SHP77 (cell line): Measurements from ENCODE around the gene CYP1A2.
"Not testable (repeated sequence)": the region's sequence is repeated elsewhere in the genome, so short reads cannot be mapped to it uniquely, and the experiment has no call there.

ENCODE experiments used
- DNase-seq, 2 experiments: peaks; one replicate each; lab custom pipeline; 2025; lab: John Stamatoyannopoulos, UW

The CYP1A2 gene

DNA sequence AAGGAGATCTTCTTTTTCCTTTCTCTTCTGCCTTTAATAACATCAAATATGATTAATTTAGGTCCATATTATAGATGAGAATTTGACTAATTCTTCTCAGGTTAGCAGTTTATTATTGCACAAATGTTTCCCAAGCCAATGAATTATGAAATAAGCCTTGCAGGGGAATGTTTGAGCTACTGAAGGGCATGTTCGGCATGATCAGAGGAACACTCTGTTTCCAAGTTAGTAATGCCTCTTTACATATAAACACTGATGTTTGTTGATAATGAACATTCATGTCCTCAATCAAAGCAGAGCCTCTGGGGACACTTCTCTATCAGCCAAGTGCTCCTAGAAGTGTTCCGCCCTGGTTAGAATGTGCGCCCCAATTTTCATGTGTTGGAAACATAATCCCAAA is 13.3 kb upstream of the CYP1A2 start:
- no peak for DNase-seq

DNA sequence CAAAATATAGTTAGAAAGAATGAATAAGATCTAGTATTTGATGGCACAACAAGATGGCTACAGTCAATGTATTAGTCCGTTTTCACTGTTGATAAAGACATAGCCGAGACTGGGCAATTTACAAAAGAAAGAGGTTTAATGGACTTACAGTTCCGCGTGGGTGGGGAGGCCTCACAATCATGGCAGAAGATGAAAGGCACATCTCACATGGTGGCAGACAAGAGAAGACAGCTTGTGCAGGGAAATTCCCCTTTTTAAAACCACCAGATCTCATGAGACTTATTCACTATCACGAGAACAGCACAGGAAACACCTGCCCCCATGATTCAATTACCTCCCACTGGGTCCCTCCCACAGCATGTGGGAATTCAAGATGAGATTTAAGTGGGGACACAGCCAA is 10.4 kb upstream of the CYP1A2 start:
- not testable (repeated sequence) for DNase-seq

DNA sequence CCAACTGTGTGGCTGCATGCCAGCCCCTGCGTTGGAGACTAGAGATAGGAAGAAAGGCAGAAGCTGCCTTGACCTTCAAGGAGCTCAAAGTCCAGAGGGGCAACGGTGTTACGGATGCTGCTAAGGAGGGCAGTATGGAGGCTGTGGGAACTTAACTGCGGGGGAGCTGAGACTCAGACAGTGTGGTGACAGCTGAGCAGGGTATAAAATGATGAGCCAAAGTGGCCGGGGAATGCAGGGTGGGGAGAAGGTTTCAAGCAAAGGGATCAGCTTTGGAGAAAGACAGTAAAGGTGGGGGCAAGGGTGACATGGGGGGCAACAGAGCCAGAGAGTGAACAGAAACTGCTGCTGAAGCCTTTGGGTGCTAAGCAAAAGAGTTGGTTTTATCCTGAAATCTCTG is 6.2 kb upstream of the CYP1A2 start:
- DNase-seq: no peak

DNA sequence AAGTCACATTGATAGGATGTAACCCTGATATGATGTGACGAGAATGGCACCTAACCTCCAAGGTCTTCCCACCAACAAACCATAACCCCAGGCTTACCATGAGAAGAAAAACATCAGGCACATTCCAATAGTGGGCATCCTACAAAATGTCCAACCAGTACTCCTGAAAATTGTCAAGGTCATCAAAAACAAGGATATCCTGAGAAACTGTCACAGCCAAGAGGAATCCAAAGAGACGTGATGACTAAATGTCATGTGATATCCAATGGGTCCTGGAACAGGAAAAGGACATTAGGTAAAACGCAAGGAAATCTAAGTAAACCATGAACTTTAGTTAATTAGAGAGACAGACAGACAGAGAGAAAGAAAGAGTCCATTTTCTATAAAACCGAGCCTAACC is 2.3 kb upstream of the CYP1A2 start:
- DNase-seq: no peak

DNA sequence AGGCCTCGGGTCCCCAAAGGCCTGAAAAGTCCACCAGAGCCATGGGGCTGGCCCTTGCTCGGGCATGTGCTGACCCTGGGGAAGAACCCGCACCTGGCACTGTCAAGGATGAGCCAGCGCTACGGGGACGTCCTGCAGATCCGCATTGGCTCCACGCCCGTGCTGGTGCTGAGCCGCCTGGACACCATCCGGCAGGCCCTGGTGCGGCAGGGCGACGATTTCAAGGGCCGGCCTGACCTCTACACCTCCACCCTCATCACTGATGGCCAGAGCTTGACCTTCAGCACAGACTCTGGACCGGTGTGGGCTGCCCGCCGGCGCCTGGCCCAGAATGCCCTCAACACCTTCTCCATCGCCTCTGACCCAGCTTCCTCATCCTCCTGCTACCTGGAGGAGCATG is 1.2 kb downstream of the CYP1A2 start:
- DNase-seq: no peak

DNA sequence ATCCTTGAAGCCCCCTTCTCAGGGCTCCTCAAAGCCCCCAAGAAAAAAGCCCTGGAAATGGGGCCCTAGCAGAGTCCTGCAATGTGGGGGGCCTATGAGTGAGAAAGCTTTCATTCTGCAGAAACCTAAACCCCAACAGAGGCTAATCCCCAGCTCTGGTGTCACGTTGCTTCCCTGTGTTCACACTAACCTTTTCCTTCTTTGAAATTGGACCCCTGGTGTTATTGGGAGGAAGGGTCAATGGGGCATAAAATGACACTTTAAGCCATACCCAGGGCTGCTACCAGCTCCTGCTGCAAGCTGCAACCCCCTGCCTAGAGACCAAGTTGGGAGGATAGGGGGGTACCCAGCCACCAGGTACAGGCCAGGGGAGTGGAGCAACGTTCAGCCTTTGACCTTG is 2.1 kb downstream of the CYP1A2 start:
- no peak for DNase-seq

DNA sequence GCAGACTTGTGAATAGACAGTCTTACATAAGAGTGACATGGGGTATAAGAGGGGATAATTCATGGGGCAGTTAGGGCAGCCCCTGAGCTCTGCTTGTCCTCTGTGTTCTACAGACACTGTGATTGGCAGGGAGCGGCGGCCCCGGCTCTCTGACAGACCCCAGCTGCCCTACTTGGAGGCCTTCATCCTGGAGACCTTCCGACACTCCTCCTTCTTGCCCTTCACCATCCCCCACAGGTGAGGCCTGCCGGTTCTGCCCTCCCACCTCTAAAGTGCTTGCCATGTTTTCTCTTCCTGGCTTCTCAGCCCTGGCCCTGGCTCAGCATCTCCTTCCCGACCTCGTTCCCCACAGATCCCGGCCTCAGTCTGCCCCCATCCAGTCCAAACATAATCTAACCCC is 3.4 kb downstream of the CYP1A2 start:
- no peak for DNase-seq

DNA sequence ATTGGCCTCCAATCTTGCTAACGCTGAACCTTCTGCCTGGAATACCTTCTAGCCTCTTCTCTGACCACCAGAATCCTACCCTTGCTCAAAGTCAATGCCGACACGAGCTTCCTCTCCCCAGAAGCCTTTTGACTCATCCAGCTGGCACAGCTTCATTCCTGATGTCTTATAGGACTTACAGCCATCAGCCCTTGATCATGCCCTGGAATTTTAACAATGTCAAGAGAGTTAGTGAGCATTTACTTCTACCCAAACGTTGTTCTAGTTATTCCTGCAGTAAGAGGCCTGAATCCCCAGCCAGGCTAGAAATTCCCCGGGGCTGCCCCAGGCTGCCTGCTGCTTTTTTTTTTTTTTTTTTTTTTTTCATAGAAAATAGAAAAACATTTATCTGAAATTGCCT is 3.9 kb downstream of the CYP1A2 start:
- DNase-seq: no peak

DNA sequence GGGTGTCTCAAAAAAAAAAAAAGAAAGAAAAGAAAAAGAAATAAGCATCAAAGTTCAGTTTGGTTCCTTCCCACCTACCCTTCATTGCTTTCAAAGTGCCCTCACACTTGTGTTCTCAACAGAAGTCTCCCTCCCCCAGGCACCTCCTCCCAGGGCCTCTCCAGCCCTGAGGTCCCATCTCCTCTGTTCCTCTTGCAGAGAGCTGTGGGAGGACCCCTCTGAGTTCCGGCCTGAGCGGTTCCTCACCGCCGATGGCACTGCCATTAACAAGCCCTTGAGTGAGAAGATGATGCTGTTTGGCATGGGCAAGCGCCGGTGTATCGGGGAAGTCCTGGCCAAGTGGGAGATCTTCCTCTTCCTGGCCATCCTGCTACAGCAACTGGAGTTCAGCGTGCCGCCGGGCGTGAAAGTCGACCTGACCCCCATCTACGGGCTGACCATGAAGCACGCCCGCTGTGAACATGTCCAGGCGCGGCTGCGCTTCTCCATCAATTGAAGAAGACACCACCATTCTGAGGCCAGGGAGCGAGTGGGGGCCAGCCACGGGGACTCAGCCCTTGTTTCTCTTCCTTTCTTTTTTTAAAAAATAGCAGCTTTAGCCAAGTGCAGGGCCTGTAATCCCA is 6.1 kb downstream of the CYP1A2 start:
- no peak for DNase-seq

DNA sequence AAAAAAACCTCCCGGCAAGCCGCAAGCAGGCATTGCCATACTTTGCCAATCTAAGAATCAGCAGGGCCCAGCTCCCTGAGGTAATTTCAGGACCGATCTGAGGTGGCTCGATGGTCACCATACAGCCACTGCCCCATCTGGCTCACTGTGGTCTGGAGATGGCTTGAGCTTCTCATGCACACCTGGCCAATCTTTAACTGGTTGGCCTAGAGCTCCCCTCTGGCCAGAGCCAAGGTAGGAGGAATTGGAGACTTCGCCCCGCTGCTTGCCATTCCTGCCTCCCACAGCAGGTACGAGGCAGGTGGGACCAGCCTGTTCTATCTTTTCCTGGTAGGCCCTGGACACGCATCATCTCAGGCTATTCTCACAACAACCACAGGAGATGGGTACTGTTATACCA is 10.1 kb downstream of the CYP1A2 start:
- no peak for DNase-seq

DNA sequence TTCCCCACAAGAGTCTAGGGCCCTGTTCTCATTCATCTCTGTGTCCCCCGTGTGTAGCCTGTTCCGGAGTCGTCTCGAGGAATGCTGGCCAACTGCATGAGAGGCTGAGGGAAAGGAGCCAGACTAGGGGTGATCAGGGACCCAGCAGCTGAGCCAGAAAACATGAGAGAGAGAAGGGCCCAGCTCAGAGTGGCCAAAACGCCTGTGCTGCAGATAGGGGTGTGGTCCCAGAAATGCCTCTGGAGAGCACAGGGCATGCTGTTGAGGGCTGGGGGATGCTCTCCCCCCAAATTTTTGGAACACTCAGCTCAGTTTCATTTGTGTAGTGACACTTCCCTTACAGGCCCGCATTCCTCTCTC is 14.1 kb downstream of the CYP1A2 start:
- no peak for DNase-seq

DNA sequence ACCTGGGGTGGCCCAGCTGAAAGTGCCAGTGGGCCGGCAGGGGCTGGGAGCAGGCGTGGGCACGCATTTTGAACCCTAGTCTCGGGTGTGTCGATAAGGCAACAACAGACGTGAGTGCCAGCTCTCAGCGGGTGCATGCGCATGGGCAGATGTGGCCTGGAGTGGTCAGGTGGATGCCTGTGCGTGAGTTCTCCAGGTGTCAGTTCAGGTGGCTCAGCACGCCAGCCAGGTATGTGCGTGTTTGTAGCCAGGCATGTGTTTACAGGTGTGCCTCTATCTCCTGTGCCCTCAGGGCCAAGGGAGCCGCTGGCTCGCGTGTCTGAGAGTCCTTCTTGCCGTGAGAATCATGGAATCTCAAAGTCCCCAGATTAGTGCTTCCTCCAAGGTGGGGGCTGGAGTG is 14.8 kb downstream of the CYP1A2 start:
- no peak for DNase-seq

DNA sequence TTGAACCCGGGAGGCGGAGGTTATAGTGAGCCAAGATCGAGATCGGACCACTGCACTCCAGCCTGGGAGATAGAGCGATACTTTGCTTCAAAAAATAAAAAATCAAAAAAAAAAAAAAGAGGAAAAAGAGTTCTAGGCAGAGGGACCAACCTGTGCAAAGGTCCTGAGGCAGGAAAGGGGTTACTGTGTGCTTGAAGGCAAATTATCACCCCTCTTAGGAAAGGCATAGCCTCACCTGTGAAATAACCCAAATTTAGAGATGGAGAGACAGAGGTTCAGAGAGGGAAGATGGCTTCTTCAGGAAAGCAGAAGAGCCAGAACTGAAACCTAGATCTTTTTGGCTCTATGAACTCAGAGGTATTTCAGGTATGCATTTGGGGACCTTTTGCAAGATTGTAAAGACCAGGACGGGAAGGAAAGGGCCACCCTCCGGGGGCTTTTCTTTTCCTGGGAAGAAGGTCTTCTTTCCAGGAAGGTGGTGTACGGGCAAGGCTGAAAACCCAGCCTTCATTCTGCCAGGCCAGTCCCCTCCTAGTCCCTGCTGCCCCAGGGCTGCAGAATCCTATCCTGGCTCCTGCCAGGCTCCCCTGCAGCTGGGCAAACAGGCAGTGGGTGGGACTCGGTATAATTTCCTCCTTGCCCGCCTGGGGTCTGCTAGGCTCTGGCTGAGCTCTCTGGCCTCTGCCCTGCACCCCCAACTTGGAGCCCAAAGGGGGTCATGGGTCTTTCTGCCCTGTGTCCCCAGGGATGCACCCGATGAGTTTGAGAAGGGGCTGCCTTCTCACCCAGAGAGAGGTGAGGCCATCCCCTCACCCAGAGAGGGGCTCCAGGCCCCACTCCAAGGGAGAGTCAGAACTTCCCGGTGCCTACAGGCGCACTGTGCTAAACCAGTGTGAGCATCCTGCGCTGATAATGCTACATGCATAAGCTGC is 18.8 kb downstream of the CYP1A2 start:
- DNase-seq: no peak

DNA sequence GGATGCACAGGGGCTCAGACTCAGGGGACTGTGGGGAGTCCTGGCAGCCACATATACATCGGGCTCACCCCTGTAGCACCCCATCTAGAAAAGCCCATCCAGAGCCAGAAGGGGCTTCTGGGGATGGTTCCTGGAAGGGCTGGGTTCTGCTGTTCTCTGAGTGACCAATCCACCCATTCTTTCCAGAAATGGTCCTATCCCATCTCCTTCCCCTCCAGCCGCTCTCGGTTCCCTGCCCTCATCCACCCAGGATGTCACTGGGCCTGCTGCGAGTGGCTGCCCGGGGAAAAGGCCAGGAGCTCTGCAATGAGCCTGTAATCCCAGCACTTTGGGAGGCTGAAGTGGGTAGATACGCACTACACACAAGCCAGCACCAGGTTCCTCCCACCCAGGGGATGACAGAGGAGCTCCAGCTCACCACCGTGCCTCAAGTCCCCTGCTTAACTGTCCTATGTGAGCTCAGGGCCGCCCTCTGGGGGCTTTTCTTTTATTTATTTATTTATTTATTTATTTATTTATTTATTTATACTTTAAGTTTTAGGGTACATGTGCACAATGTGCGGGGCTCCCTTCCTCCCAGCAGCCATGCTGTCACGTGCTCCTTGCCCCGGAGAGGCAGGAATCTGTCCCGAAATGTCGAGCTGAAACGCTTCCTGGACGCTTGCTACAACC is 19.6 kb downstream of the CYP1A2 start:
- peak in 1 of 2 experiments; percentile 18 for DNase-seq

DNA sequence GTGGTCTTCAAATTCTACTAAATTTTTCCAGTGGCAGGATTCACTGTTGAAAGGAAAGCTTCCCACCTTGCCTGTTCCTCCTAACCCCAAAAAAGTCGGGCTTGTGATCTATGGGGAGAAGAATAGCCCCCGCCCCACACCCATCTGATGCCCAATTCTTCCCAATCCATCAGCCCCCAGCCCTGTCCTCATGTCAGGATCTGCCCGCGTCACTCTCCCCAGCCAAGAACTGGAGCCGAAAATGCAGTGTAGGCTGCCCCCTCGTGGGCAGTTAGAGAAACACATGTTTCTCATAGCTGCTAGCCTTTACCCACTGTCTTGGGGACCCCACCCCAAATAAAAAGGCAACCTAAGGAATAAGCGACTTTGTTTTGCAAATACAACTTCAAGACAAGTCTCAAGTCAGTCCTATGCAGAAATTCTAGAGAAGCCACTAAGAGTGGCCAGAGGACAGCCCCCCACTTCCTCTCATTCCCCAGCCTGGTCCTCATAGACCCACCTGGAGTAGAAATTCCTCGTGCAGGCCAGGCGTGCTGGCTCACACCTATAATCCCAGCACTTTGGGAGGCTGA is 20.2 kb downstream of the CYP1A2 start:
- peak in 1 of 2 experiments; percentile 63 for DNase-seq

DNA sequence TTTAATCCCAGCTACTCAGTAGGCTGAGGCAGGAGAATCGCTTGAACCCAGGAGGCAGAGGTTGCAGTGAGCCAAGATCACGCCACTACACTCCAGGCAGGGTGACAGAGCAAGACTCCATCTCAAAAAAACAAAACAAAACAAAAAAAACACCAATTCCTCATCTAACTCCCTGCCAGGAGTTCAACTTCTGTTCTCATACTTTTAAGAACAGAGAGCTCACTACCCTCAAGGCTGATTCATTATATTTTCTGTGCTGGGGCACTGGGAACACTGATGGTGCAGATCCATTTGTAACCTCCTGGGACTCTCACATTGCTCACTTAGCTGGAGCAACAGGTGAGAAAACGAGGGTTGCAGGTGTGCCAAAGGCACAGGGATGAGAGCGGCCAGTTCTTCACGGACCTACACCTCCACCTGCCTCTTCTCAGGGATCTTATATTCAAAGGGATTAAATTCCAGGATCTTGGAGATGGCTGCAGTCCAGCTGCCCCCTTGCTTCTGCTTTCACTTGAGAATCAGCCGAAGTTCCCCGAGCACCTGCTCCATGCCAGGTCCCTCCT is 20.9 kb downstream of the CYP1A2 start:
- DNase-seq: no peak

DNA sequence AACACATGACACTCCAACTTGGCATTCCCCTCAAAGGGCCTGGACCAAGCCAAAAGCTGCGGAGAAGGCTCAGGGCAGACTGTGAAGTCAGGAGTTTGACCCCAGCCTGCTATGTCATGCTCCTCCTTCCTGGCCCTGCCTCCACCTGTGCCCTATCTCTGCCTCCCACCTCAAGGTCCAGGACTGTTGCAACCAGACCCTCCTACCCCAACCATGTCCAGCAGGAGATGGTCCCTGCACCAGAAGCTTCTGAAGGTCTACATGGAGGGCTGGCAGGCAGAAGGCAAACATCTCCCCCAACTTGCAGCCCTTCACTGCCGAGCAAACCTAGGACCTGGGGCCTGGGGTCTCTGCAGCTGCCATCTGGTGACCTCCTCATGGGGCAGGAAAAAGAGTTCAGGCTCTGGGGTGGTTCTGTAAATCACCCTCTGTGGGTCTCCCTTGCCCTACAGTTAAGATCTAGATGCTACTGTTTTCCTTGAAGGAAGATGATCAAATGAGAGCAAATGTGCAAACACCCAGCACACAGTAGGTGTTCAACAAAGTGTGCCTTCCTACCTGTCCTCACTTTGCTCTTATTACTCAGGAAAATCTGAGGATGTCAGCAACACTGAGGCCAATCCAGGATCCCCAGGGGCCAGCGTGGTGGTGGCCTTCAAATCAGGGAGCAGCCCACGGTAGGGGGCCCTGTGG is 21.7 kb downstream of the CYP1A2 start:
- DNase-seq: no peak

DNA sequence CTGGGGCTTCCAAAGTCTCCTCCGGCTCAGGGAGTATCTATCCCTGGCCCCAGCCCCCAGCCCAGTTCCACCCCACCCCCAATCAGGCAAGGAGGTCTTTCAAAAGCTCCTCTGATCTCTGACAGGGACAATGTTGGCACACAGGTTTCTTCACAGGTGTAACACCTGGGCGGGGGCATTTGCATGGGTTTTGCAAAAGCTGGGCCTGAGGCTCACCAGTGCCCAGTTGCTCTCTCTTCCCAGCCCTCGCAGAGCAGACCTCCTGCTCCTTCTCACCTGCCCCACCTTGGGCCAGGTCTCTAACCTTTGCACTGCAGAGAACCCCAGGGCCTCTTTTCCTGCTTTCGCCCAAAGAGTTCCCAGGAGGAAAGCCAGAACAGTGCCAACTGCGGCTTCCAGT is 24.7 kb downstream of the CYP1A2 start:
- no peak for DNase-seq

DNA sequence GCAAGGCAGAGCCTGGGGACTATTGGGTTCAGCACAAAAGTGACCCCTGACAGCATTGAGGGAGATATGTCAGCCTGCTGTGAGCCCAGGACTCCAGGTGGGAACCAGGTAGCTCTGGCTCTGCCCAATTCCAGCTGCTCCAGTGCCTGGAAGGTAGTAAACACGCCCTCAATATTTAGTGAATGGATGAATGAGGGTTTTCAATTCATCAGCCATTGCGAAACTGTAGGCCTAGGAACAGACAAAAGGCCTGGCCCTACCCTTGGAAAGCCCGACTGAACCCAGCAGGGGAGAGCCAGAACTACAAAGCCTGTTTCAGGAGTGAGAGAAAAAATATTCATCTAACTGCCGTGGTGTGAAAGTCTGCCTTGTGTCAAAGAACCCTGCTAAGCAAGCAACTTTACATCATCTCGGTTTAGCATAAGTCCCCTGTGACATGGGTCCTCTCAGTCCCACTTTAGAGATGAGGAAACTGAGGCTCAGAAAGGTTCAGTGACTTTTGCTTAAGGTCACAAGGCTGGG is 25.1 kb downstream of the CYP1A2 start:
- DNase-seq: no peak

DNA sequence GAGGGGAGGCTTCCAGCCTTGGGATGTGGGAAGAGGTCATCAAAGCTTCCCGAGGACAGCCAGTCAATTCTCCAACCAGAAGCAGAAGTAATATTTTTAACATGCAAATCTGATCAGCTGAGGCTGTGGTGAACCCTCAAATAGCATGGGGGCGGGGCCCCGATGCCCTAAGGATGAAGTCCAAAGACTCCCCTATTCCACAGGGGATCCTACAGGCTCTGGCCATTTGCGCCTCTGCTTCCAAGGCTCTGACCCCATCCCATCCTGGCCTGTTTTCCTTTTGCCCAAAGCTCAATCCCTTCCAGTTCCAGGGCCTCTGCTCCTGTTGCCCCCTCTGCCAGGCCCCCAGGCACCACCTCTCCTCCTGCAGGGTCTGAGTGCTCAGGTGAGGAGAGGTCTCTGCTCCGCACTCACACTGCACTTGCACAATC is 26.5 kb downstream of the CYP1A2 start:
- no peak for DNase-seq

DNA sequence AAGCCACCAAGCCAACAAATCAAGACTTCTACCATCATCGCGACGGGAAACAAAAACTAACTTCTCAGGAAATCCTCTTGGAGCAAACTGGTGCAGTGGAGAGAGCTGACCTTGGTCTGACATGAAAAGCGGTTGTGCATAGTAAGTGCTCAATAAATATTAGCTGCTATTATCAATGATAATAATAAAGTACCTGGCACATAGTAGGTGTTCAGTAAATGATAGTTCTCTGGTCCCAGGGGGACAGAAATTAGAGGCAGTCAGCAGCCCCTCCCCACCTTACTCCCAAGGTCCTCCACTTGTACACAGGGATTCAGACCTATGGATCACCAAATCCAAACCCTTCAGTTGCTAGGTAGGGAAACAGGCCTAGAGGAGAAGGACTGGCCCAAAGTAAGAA is 27.2 kb downstream of the CYP1A2 start:
- no peak for DNase-seq
